HG03064 (cell line): ENCODE measurements around the gene CPSF2.

Experiments used
- ATAC-seq: cut with Tn5 transposase; IDR thresholded peaks from one replicate; pipeline ENCODE4 v1.9.1; 2021; ENCODE audit warnings: low read depth; ENCODE audit not compliant: unreplicated experiment

CPSF2 gene

DNA sequence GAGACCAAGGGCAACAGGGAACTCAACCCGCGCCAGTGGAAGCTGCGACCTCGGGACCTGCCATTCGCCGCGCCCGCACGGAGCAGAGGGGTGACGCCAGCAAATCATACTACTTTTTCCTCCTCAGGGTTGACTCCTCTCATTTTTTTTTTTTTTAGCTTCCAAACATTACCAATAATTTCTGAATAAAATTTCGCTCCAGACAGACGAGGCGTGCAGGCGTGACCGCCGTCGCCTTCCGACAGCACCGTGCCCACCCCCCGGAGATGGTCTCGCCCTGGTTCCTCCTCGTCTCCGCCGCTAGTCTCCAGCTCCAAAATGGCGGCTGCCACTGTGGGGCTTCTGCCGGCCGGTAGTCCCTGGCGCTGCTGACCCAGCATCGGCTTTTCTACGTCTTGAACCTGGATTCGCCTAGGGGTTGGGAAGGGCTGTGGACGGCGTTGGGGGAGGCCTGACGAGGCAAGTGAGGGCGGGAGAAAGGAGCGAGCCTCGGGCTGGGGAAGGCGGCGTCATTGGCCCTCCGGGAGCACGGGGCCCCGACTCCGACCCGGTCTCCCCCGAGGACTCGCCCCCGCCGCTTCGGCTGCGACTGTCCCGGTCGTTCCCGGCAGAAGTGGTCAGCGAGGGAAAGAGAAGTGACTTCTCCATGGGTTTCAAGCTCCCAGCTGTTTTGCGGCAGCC is at the start of gene CPSF2, which contains the start of gene NDUFB1:
TSS of gene CPSF2 (plus strand) at position 300 of the 681 bp plus-strand sequence. CDS start 9,016 bp downstream, outside the sequence.
TSS of gene NDUFB1 (minus strand) at position 37 of the 681 bp plus-strand sequence. CDS start 4,069 bp downstream, outside the sequence.
- ATAC-seq, result peak; percentile 87

DNA sequence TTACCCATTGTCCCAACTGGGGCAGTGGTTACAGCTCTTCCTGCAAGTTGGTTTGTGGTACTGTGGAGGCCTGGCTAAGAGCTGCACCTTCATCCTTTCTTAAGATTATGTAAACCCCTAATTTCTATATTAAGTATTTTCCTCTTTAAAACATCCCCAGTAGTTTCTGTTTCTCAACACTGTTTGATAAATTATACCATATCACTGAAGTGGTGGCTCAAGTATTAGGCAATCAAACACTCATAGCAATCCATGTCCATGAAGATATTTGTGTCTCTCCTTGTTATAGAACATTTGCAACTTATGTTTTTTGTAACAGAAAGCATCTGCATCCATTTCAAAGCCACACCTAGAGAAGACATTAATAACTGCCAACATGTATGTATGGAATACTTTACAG is 47.2 kb upstream of the CPSF2 start:
- ATAC-seq, result no peak

DNA sequence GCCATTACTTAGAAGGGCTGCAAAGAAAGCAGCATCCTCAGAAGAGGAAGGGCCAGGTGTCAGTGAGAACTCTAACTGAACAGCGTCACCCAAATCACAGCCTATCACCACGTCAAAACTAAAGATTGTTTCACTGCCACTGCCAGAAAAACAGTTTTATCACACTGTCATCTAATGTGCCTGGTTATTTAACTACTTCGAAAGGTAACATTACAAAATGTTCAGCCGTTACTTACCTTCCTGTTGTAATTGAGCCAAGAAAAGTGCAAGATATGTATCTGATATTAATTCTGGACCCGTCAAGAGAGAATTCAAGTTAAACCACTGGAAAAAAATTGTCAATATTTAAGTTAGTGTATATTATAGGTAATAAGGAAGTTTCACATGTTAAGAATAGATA is 33.3 kb upstream of the CPSF2 start:
- ATAC-seq, result no peak

DNA sequence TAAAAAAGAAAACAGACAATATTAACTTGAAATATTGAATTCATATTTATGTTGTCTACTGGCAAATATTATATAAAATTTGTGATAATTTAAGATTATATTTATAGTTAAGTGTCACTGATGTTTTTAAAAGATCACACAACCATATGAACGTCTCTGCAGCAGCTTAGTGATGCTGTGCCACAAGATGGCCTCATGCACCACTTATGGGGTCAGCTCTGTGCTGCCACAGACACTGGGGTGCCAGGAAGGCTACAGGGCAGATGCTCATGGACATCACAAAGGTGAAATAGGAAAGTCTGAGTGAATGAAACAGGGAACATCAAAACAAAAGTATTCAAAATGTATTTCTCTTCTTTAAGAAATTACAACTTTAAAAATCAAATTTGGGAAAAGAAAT is 28.4 kb upstream of the CPSF2 start:
- ATAC-seq, result no peak

DNA sequence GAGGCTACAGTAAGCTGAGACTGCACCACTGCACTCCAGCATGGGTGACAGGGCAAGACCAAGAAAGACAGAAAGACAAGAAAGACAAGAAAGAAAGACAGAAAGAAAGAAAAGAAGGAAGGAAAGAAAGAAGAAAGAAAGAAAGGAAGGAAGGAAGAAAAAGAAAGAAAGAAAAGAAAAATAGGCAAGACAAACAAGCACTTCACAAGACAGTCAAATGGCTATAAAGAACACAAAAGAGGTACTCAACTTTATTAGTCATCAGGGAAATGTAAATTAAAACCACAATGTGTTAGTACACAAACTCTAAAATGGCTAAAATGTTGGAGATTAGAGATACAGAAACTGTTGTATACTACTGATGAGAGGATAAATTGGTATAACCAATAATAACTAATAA is 22.0 kb upstream of the CPSF2 start:
- no peak for ATAC-seq

DNA sequence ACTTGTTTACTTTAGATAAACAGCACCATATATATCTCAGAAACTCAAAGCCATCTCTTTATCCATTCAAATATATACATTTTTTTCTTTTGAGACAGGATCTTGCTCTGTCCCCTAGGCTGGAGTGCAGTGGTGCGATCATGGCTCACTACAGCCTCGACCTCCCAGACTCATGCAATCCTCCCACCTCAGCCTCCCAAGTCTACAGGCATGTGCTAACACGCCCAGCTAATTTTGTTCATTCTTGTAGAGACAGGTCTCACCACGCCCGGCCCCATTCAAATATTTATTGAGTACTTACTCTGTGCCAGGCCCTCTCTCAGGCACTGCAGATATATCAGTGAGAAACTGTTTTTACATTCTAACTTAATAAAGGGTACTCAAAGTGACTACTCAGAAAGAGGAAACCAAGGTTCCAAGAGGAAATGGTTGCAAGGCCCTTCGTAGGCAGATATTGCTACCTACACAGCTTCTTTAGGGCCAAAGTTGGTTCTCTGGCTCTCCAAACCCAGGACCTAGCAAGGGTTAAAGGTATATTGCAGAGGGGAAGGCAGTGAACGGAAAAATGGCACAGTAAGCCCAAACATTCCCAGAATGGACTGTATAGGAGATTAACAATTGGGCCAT is 18.3 kb upstream of the CPSF2 start:
- no peak for ATAC-seq

DNA sequence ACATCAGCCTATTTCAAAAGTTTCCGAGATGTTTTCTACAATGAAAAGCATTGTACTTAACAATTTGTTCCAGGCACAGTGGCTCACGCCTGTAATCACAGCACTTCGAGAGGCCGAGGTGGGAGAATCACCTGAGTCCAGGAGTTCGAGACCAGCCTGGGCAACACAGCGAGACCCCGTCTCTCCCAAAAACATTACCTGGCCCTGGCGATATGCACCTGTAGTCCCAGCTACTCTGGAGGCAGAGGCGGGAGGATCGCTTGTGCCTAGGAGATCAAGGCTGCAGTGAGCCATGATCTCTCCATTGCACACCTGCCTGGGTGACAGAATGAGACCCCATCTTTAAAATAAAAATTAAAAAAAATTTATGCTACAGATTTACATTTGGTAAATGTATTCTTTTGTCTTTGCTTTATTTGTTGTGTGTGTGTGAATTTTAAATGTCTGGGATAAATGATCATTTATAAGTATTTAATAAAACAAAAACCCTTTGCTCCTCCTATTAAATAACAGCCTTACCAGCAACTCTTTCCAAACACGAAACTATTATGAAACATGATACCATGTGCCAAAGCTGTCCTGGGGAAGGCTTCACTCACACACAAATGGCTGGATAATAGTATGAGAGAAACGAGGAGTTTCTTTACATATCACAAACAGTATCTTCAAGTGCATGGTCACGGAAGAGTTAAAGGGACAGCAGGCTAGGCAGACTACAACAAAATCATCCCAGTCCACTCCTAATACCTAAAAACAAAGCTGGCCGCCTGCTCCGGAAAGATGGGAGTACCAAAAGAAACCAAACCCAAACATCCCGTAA is 16.5 kb upstream of the CPSF2 start:
- ATAC-seq, result no peak

DNA sequence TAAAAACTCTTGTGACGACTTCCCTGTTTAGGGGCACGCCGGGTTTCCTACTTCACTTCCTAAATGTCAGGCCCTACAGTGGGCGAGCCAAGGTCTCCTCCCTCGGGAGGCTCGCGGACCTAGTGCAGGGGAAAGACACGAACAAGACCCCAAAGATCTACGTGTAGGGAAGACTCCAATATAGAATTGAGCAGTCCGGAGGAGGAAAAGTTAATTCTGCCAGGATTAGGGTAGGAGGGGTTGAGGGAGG is 16.0 kb upstream of the CPSF2 start:
- peak; percentile 15 for ATAC-seq

DNA sequence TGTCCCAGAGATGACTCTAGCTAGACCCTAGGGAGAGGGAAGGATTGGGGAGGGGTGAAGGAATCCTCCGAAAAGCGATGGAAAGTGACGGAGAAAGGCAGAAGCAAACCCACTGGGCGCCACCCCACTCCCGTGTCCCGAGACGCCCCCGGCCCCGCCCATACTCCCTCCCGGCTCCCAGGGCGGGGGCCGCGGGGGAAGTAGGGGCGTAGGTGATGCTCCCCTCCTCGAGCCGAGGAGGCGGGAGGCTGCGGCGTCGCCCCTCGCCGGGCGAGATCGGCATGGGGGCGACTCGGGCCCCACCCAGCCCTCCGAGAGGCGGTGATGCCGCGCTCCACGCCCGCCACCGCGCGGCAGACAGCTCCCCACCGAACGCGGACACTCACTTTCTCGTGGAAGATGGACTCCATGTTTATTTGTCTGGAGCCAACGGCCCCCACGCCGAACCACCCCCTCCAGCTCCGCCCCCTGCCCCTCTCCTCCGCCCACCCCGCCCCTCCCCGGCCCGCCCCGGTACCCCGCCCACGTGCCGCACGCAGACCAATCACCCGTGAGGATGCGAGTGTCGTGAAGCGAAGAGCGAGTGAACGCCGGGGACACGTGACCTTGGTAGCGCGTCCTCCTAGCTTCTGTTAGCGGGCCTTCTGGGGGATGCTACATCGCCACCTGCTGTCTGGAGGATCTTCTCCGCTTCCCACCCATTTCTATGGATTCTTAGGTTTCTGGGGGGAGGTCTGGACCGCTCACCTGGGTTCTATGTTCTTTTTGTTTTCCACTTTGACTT is 15.4 kb upstream of the CPSF2 start, which contains the start of gene ATXN3:
TSS of gene ATXN3 (minus strand) at position 440 of the 784 bp plus-strand sequence. CDS start at position 410, 30 bp downstream.
- ATAC-seq, result peak; percentile 76

DNA sequence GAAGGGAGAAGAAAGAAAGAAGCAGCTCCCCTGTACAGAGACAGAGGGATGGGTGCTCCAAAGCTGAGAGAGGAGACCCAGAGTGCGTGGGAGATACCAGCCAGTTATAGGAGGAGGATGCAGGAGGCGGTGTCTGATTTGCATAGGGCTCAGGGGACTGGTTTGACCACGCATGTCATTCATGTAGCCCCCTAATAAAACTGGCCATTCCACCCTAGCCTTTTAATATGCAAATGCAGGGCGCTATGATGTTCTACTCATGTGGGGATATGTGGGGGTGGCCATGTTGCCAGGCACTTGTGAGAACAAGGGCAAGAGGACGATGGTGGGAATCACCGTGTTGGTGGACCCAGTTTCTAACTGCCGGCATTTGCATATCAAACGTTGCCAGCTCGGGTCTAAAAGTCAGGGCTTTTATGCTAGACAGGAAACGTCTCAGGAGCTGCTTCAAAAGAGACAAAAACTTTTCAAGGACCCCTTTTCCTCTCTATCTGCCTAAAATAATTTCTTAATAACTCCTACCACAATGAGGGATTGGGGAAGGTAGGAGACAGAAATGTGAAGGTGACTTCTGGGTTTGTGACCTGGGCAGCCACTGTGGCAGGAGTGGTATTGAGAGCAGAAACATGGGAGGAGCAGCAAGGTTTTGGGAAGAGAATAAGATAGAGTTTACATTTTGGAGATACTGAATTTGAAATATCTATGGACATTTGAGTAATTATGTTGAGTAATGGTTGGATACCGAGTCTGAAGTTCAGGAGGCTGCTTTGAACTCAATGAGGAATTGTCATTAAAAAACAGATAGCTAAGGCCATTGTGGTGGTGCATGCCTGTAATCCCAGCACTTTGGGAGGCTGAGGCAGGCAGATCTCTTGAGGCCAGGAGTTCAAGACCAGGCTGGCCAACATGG is 13.2 kb upstream of the CPSF2 start:
- ATAC-seq, result no peak

DNA sequence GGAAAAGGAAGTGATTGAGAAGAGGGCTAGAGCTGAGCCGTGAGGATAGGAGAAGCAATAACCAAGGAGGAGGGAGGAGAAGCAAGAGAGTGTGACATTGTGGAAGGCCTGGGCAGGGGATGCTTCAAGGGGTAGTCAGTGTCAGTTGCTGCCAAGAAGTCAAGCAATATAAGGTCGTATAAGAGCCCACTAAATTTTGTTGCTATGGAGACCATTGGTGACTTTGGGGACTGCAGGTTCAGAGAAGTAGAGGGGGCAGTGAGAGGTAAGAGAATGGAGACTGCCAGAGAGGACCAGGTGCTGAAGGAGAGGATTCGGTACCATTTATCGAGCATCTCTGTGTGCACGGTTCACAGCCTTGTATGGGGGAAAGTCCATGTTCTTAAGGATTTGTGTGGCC is 12.3 kb upstream of the CPSF2 start:
- ATAC-seq, result no peak

DNA sequence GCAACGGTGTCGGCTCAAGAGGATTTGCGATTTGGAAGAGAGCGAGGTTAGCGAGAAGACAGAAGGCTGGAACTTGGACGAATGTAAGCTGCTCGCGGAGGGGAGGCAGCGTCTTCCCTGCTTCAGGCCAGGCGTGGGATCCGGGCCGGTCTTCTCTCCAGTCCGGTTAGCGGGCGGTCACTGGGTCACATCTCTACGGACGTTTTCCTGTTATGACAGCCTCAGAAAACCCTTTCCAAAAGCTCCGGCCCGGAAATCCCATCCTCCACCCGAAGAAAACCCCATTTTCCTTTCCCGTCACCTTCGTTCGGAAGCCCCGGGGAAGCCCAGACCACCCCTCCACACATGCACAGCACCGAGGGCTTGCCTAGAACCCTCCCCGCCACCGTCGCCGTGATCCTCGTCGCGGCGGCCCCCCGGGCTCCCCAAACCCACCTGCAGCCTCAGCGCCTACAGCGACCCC is 531 bp upstream of the CPSF2 start:
- ATAC-seq, result no peak

DNA sequence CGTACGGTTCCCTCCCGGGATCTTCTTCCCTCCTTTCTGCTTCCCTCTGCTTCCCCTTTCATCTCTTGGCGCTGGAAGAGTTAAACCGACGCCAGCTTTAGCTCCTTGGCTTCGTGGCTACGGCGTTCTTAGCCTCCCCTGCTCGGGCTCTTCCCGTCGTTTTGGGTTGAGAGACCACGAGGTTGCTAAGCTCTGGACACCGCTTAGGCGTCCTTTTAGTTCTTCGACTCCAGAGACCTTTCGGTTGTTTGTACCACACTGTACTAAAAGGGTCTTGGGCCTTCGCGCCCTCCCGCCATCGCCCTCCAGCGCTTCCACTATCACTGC is 545 bp downstream of the CPSF2 start:
- ATAC-seq, result no peak

DNA sequence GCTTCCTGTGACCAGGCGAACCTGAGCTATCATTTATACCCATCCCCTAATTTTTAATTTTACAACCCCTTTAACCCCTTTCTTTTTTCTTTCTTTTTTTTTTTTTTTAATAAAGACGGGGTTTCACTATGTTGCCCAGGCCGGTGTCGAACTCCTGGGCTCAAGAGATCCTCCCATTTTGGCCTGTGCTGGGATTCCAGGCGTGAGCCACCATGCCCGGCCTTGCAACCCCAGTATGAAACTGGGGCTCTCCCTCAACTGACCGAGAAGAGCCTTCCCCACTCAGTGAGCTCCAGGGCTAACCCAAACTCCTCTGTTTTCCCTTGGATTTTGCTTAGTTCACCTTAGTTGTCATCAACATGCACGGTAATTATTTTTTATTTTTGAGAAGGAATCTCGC is 992 bp downstream of the CPSF2 start:
- no peak for ATAC-seq

DNA sequence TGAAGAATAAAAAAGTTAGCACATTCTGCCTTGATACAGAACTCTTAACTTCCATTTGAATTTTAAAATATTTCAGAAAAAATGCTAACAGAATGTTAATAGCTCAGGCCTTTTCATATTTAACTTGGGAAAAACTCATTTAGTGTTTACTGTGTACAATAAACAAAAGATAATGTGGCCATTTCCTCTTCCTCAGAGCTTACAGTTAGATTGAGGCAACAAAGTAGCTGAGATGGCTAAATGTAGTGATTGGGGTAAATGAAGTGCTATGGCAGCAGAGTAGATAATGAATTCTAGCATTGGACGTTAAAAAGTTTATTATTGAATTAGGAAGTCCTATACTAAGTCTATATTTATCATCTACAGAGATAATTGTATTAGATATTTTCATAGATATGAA is 12.7 kb downstream of the CPSF2 start:
- no peak for ATAC-seq

DNA sequence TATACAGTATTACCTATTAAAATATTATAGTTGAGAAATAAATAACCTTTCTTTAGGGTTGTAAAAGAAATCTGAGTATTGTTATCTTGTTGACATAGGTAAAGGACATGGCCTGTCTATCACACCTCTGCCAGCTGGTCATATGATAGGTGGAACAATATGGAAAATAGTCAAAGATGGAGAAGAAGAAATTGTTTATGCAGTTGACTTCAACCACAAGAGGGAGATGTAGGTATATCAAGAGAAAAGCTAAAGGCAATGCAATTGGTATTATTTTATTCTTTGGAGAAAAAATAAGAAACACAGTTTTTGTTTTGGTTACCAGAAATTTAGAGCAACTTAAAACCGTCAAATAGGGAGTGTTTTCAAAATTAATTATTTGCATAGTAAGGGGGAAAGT is 13.5 kb downstream of the CPSF2 start:
- no peak for ATAC-seq

DNA sequence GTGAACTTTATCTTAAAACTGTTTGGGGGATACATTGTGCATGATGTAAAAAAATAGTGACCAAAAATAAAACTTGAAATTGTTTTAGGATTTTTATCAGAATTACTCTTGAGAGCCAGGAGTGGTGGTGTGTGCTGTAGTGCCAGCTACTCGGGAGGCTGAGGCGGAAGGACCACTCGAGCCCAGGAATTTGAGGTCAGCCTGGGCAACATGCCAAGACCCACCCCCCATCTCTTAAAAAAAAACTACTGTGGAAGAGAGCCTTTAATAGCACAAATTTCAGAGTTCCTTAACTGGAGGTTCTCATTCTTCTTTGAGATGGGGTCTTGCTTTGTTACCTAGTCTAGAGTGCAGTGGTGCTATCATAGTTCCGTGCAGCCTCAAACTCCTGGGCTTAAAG is 21.5 kb downstream of the CPSF2 start:
- ATAC-seq, result no peak

DNA sequence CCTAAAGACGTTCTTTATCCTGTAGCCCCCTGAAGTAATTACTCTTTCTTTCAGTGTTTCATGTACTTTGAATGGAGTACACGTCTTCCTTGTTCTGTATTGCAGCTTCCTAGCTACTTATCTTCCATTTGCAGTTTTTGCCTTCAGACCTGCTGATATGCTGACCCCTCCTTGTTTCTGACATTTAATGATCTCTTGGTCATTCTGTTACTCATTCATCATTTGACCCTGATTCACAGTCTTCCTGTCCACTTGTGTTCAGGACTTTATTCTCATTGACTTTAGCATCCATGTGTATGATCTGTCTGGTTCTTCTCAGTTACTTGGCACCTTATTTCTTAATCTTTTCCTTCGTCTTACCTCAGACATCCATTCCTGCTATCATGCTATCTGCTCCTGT is 22.2 kb downstream of the CPSF2 start:
- no peak for ATAC-seq

DNA sequence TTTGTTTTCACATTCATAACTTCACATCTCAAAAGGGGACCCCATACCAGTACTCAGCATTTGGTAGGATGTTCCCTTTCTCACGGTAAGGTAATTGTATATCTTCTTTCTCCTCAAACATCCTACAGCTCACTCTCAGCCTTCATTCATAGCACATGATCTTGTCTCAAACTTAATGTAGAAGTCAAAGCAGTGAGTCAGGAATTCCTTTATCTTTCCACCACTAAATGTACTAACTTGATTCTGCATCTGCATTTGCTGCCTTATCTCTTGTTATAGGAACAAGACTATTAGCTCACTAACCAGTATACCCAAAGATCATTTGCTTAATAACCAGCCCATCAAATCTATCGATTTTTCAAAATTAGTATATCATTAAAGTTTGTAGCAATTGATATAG is 22.9 kb downstream of the CPSF2 start:
- no peak for ATAC-seq

DNA sequence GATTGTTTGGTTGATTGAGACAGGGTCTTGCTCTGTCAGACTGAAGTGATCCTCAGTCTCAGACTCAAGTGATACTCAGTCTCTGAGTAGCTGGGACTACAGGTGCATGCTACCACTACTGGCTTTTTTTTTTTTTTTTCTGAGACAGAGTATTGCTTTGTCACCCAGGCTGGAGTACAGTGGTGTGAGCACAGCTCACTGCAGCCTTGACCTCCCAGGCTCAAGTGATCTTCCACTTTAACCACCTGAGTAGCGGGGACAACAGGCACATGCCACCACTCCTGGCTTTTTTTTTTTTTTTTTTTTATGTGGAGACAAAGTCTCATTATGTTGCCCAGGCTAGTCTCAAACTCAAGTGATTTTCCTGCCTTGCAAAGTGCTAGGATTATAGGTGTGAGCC is 31.8 kb downstream of the CPSF2 start:
- no peak for ATAC-seq
